Measurements from ENCODE around the gene ZNF107.

- TF ChIP-seq CTCF (IDR thresholded peaks at IDR 0.05; ENCODE audit: borderline replicate concordance, extremely low read depth, low read length, poor library complexity, severe bottlenecking) (no peak), EZH2 (IDR thresholded peaks at IDR 0.05; ENCODE audit: borderline replicate concordance, low read depth, low read length, severe bottlenecking) (no peak)
Observed at GRCh38 chr7:64628192-64628591, 37.7 kb upstream of the ZNF107 start.
